Measurements from ENCODE around the gene COA7.

COA7 gene

GRCh38 chr1:52641307-52641706, 56.8 kb downstream of the COA7 start:
- DNase-seq (ENCODE audit: extremely low read depth in 1 of 2, low read depth in 1 of 2): no peak

DNA sequence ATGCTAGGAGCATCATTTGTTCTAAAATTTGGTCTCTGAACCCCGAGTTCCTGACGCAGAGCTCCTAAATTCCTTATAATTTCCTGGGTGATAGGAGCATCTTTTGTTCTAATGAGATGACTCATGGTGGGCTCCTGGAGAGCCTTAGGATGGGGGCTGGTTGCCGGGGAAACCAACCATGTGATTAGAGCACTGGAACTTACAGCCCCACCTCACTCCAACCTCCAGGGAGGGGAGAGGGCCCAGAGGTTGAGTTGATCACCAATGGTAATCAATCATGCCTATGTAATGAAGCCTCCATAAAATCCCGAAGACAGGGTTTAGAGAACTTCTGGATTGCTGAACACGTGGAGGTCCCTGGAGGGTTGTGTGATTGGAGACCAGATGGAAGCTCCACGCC, 57.5 kb downstream of the COA7 start:
- no peak for DNase-seq (ENCODE audit: extremely low read depth in 1 of 2, low read depth in 1 of 2)

- DNase-seq (ENCODE audit: extremely low read depth in 1 of 2, low read depth in 1 of 2): no peak
Measured at GRCh38 chr1:52637946-52638345, 60.2 kb downstream of the COA7 start.

- peak; percentile 47 to 70 for DNase-seq (ENCODE audit: extremely low read depth in 1 of 2, low read depth in 1 of 2)
Measured at GRCh38 chr1:52636721-52637695, 61.1 kb downstream of the COA7 start.

DNA sequence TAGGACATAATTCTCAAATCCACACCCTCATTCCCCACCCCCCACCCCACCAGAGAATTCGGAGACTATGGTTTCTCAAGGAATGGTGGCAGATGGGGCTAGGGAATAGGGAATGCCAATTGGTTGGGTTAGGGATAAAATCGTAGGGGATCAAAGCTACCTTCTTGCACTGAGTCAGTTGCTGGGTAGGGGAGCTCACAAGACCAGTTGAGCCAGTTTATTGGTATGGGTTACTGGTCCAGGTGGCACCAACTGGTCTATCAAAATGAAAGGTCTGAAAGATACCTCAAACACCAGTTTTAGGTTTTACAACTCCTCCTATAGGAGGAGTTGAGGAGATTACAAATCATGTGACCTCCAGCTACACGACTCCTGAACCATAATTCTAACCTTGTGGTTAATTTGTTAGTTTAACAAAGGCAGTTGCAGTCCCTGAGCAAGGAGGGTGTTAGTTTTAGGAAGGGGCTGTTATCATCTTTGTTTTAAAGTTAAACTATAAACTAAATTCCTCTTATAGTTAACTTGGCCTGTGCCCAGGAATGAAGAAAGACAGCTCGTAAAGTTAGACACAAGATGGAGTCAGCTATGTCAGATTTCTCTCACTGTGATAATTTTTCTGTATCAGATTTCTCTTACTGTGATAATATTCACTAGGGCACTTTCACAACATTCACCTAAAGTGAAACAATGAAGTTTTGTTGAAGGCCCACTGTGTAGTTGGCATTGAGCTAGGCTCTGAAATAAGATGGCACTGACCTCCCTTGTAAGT, 62.6 kb downstream of the COA7 start:
- DNase-seq (ENCODE audit: extremely low read depth in 1 of 2, low read depth in 1 of 2): no peak

Data from activated CD8-positive, alpha-beta memory T cell treated with anti-CD3 and anti-CD28 coated beads for 1 hour (primary cell).